ENCODE data around the gene PCDH1. TPM values are rescaled to one million over a fixed set of nuclear protein-coding genes. Genes with fewer than 3 reads are reported as not detected.
A peak's percentile ranks its signal among the peaks of the same experiment; 100 is the strongest.

The PCDH1 gene
- total RNA-seq, 2 experiments from 2014 or later = not detected

DNA sequence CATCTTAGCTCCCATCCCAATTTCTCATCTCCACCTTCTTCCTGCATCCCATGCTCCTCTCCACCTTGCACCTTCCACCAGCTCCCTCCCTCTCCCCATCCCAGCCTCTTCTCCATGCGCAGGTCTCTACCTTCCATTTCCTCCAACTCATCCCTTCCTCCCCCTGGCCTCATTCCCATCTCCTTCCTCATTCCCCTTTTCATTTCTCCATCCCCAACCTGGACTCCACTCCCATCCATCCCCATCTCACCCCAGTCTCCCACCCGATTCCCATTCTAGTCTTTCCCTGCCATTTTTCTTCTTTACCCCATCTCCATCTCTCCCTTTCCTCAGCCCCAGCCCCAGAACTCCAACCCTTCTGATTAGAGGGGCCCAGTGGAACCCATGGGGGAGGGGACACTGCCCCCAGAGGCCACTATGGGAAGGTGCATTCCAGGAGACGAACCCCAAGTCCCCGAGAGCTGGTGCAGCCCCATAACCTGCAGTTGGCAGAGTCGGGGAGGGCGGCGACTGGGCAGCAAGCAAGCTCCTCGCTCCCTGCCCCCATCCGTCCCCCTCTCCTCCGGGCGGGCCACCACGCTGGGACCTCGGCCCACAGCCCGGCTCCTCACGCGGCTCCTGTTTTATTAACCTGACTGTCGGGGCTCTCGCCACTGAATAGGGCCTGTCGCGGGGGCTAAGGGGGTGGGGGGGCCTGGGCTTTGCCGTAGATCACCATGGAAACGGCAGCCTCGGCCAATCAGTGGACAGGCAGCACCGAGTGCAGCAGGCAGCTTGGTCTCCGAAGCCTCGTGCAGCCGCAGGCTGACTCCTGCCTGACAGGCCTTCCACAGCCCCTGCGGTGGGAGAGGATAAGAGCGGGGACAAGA lies 66.7 kb downstream of the PCDH1 start:
- ATAC-seq (peak; percentile 80), DNase-seq (peak; percentile 49)
- Mint-ChIP-seq H3K4me1 (ENCODE audit: low read depth) (peaks cover 10% of the 10 kb centered on the region), H3K27ac (no peak overlapping the region), H3K4me3 (no peak overlapping the region), H3K27me3 (ENCODE audit: low read depth) (peaks cover 39% of the 10 kb centered on the region), H3K36me3 (ENCODE audit: low read depth) (no peaks in the 10 kb centered on the region), H3K9me3 (ENCODE audit: insufficient read depth) (no peaks in the 10 kb centered on the region)
- CTCF ChIA-PET = interaction anchor here (0.6 to 2.3 kb wide), 17 partner anchors 8 to 149 kb away, joined by 3 to 11 read pairs (median 3); partner anchors contain the start of gene PCDH1
- POLR2A ChIA-PET = interaction anchor here (0.6 kb wide), 1 partner anchor 396 kb away, joined by 3 read pairs; no protein-coding TSS in a partner anchor

DNA sequence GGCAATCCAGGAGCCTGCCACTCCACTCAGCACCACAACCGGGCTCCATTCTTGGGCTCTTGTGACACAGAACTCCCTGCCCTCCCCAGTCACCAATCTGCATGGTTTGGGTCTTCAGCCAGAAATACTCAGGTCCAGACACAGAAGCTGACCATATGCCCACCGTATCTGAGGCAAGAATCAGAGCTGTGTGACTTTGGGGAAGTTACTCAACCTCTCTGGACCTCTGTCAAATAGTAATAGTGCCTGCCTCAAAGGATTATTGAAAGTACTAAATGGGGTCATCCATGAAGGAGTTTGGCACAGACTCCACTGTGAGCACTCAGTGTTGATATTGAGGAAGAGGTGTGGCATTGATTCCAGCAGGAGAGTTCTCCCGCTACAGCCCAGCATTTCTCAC lies 67.5 kb downstream of the PCDH1 start:
- POLR2A ChIA-PET = no interaction called here
- no peak for DNase-seq
- H3K27me3 Mint-ChIP-seq (ENCODE audit: low read depth) = peaks cover 40% of the 10 kb centered on the region
- H3K27ac Mint-ChIP-seq = no peak overlapping the region
- H3K4me3 Mint-ChIP-seq = no peak overlapping the region
- H3K36me3 Mint-ChIP-seq (ENCODE audit: low read depth) = no peaks in the 10 kb centered on the region
- no peak for ATAC-seq
- CTCF ChIA-PET = interaction anchor here (0.5 to 2.3 kb wide), 8 partner anchors 9 to 481 kb away, joined by 3 to 11 read pairs (median 3); partner anchors contain the start of gene PCDH1
- no peaks in the 10 kb centered on the region for H3K9me3 Mint-ChIP-seq (ENCODE audit: insufficient read depth)
- peaks cover 10% of the 10 kb centered on the region for H3K4me1 Mint-ChIP-seq (ENCODE audit: low read depth)

DNA sequence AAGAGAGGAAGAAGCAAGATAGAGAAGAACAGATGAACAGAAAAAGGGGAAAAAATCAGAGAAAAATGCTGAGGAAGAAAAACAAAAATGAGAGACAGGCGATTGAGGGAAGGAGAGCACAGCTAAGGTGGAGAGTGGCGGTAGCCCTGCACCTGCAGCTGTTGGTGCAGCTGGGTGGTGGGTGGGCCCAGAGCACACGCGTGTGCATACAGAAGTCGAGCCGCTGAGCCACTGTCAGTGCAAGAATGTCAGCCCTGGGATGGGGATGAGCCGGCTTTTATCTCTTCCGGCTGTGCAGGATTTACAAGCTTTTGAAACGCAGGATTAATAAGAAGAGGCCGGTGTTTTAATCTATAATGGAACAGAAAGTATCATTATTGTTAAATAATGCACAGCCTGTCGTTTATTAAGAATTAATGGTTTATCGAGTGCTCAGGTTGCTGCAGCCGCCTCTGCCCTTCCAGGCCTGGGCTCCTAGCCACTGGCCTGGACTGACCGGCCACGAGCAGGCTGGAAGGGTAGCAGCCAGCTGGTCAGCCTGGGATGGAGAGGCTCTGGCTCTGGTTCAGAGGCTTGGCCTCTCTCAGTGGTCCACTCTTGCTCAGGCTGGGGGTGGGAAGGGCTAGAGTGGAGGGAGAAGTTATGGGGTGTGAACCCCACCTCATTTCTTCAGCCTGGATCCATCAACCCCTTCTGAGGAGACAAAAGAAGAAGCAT lies 68.7 kb downstream of the PCDH1 start:
- ChIA-PET POLR2A (no interaction called here), CTCF (interaction anchor here (2.8 kb wide), 1 partner anchor 117 kb away, joined by 15 read pairs; no protein-coding TSS in a partner anchor)
- Mint-ChIP-seq H3K27ac (no peak overlapping the region), H3K36me3 (ENCODE audit: low read depth) (no peaks in the 10 kb centered on the region), H3K4me1 (ENCODE audit: low read depth) (peaks cover 5% of the 10 kb centered on the region), H3K4me3 (no peak overlapping the region), H3K27me3 (ENCODE audit: low read depth) (peaks cover 47% of the 10 kb centered on the region), H3K9me3 (ENCODE audit: insufficient read depth) (no peaks in the 10 kb centered on the region)
- no peak for DNase-seq
- ATAC-seq = no peak

DNA sequence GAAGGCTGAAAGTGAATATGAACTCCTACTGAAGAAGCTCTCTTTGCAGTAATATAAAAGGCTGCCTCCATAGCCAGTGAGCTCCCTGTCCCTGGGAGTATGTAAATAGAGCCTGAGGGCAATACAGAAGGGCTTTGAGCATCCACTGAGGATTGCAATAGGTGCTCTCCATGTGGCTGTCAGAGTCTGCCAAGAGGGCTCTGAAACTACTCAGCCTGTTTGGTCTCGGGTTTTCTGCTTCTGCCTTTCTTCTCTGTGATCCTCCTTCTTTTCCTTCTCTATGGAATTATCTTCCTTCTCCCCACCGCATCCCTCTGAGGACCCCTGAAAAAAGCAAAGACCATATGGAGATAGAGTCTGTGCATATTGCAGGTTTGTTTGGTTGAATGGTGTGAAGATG lies 69.4 kb downstream of the PCDH1 start:
- DNase-seq (no peak), ATAC-seq (no peak)
- Mint-ChIP-seq H3K36me3 (ENCODE audit: low read depth) (no peaks in the 10 kb centered on the region), H3K4me1 (ENCODE audit: low read depth) (peaks cover 5% of the 10 kb centered on the region), H3K4me3 (no peak overlapping the region), H3K9me3 (ENCODE audit: insufficient read depth) (no peaks in the 10 kb centered on the region), H3K27ac (no peak overlapping the region), H3K27me3 (ENCODE audit: low read depth) (peaks cover 53% of the 10 kb centered on the region)
- POLR2A ChIA-PET = no interaction called here
- CTCF ChIA-PET = interaction anchor here (0.9 to 2.8 kb wide), 4 partner anchors 18 to 117 kb away, joined by 3 to 15 read pairs (median 9); partner anchors contain the start of gene PCDH1

DNA sequence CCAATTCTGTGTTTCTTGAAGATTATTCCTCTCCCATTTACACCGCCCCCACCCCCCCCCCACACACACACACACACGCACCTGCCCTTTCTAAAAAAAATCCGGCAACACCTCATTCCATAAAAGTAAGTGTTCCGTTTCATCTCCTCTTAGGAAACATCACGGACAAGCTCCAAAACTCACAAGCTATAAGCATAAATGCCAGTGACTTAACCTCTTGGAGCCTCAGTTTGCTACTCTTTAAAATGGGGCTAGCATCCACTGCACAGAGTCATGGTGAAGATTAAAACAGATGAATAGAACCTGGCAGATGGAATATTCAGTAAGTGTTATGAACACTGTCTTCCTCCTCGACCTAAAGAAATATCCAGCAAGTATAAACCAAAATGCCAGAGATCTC lies 70.5 kb downstream of the PCDH1 start:
- H3K4me3 Mint-ChIP-seq = no peak overlapping the region
- no peak overlapping the region for H3K27ac Mint-ChIP-seq
- CTCF ChIA-PET = interaction anchor here (0.9 to 2.8 kb wide), 5 partner anchors 17 to 143 kb away, joined by 3 to 15 read pairs (median 7); partner anchors contain the start of gene PCDH1

DNA sequence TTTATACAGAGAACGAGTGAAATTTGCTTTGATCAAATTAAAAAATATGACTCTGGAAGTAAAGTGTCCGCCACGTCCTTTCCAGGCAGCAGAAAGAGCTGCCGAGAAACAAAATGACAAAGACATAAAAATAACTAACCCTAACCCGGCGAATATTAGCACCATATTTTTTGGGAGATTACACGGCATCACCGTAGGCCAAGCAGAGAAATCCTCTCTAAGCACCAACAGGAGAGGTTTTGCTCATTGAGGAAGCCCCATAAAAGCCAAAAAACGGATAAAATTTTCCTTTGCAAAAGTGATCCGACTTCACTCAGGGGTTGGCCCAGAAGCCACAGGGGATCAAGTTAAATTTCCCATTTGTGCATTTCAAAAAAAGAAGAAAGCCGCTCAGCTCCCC lies 70.9 kb downstream of the PCDH1 start:
- ChIA-PET CTCF (interaction anchor here (1.0 to 2.8 kb wide), 4 partner anchors 72 to 142 kb away, joined by 3 to 15 read pairs (median 9); partner anchors contain the start of gene PCDH1), POLR2A (no interaction called here)
- Mint-ChIP-seq H3K27ac (no peak overlapping the region), H3K36me3 (ENCODE audit: low read depth) (no peaks in the 10 kb centered on the region), H3K9me3 (ENCODE audit: insufficient read depth) (no peaks in the 10 kb centered on the region), H3K4me1 (ENCODE audit: low read depth) (peaks cover 5% of the 10 kb centered on the region), H3K27me3 (ENCODE audit: low read depth) (peaks cover 64% of the 10 kb centered on the region), H3K4me3 (no peak overlapping the region)
- DNase-seq (no peak), ATAC-seq (no peak)

More for the DNA sequence above, 70.5 kb downstream of the PCDH1 start:
- peaks cover 5% of the 10 kb centered on the region for H3K4me1 Mint-ChIP-seq (ENCODE audit: low read depth)
- H3K36me3 Mint-ChIP-seq (ENCODE audit: low read depth) = no peaks in the 10 kb centered on the region
- ATAC-seq (no peak), DNase-seq (no peak)
- H3K27me3 Mint-ChIP-seq (ENCODE audit: low read depth) = peaks cover 62% of the 10 kb centered on the region
- POLR2A ChIA-PET = no interaction called here
- no peaks in the 10 kb centered on the region for H3K9me3 Mint-ChIP-seq (ENCODE audit: insufficient read depth)

DNA sequence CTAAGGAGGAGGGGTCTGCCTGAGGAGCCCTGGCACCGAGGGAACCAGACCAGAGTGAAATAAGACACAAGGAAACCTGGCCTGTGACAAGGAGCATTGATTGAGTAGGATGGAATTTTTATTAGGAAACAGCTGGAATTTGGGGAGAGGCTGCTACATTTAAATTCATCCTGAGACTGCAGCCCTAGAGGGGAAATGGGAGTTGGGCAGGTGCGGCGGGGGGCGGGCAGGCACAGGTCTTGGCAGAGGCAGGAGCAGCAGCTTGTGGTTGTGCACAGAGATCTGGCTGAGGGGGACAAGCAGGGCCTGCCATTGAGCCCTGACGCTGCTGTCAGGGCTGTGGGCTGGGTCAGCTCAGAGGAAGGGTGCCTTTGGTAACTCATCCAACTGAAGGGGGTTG lies 71.6 kb downstream of the PCDH1 start:
- ATAC-seq (no peak), DNase-seq (no peak)
- peaks cover 5% of the 10 kb centered on the region for H3K4me1 Mint-ChIP-seq (ENCODE audit: low read depth)
- H3K4me3 Mint-ChIP-seq = no peak overlapping the region
- H3K27ac Mint-ChIP-seq = no peak overlapping the region
- ChIA-PET POLR2A (no interaction called here), CTCF (interaction anchor here (2.1 kb wide), 1 partner anchor 105 kb away, joined by 11 read pairs; no protein-coding TSS in a partner anchor)
- no peaks in the 10 kb centered on the region for H3K9me3 Mint-ChIP-seq (ENCODE audit: insufficient read depth)
- H3K36me3 Mint-ChIP-seq (ENCODE audit: low read depth) = no peaks in the 10 kb centered on the region
- H3K27me3 Mint-ChIP-seq (ENCODE audit: low read depth) = peaks cover 64% of the 10 kb centered on the region

DNA sequence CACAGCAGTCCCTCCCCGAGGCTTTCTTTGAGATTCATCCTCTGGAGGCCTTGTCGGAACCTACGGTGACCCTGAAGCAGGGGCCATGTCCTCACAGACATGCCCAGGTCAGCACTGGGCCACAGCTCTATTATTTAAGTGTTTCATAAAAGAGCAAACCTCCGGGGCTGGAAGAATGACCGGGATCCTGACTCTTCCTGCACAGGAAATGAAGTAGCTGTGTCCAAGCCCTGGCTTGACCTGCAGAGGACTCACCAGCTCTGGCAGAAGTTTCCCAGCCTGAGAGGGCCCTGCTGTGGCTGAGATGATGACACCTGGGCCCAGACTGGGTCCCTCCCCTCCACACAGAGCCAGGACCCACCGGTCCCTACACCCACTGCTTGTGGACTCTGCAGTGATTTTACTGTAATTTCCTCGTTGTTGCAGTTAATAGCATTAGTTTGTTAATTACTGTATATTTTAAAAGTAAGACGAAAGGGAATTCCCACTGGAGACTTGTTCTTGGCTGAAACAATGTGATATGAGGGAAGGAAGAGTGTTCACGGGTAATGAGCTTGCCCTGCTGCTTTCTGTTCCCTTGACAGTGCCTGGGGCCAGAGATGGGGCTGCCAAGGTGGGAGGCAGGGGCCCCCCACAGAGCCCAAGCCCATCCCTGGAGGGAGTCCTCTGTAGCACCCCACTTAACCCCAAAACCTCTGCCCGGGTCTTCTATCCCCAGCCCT lies 72.2 kb downstream of the PCDH1 start:
- POLR2A ChIA-PET = no interaction called here
- CTCF ChIA-PET = interaction anchor here (1.3 to 1.5 kb wide), 2 partner anchors 74 to 111 kb away, joined by 3 read pairs; no protein-coding TSS in a partner anchor
- Mint-ChIP-seq H3K36me3 (ENCODE audit: low read depth) (no peaks in the 10 kb centered on the region), H3K27me3 (ENCODE audit: low read depth) (peaks cover 59% of the 10 kb centered on the region), H3K4me1 (ENCODE audit: low read depth) (peaks cover 5% of the 10 kb centered on the region), H3K9me3 (ENCODE audit: insufficient read depth) (no peaks in the 10 kb centered on the region), H3K4me3 (no peak overlapping the region), H3K27ac (no peak overlapping the region)
- ATAC-seq (no peak), DNase-seq (no peak)

DNA sequence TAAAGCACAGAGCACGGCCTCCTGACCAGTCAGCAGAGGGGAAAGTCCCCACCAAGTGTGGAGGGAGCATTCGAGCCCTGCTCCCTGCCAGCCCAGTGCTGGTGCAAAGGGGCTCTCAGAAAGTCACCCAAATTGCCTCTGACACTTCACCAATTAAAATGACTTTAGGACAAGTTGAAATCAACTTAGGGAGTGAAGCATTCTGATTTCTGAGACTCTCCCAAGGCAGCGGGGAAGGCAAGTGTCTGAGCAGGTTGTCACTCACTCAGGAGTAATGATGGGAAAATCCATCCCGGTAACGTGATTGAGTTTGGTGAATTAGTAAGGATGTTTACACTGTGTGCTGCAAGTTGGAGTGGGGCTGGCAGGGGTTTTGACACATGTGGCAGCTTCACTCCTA lies 73.7 kb downstream of the PCDH1 start:
- Mint-ChIP-seq H3K36me3 (ENCODE audit: low read depth) (no peaks in the 10 kb centered on the region), H3K4me3 (no peak overlapping the region), H3K4me1 (ENCODE audit: low read depth) (peaks cover 5% of the 10 kb centered on the region), H3K27ac (no peak overlapping the region), H3K27me3 (ENCODE audit: low read depth) (peaks cover 49% of the 10 kb centered on the region), H3K9me3 (ENCODE audit: insufficient read depth) (no peaks in the 10 kb centered on the region)
- DNase-seq (no peak), ATAC-seq (no peak)
- ChIA-PET CTCF (interaction anchor here (1.0 kb wide), 1 partner anchor 156 kb away, joined by 3 read pairs; no protein-coding TSS in a partner anchor), POLR2A (no interaction called here)
